Esophagus (tissue), 2 donors: ENCODE measurements around the gene PTH2. TPM values are rescaled to one million over a fixed set of nuclear protein-coding genes. Genes with fewer than 3 reads are reported as not detected.

Source experiments
- H3K27ac ChIP-seq, 2 donors: one replicate each; pipeline ENCODE4 v1.5.1; 2013; ENCODE audit warnings: low read depth in 2 of 2, mild to moderate bottlenecking in 2 of 2, inconsistent platforms in 1 of 2, low read length in 1 of 2, moderate library complexity in 1 of 2
- H3K27me3 ChIP-seq, 2 donors: one replicate each; pipeline ENCODE4 v1.6.1; 2013; ENCODE audit warnings: low read length in 2 of 2, control low read depth in 1 of 2, mild to moderate bottlenecking in 1 of 2; ENCODE audit not compliant: insufficient read depth in 2 of 2, control insufficient read depth in 1 of 2
- H3K36me3 ChIP-seq, 2 donors: one replicate each; pipeline ENCODE4 v1.6.1; 2013; ENCODE audit warnings: low read length in 1 of 2; ENCODE audit not compliant: control insufficient read depth in 2 of 2, insufficient read depth in 2 of 2
- H3K4me1 ChIP-seq, 2 donors: one replicate each; pipeline ENCODE4 v1.6.1; 2013; ENCODE audit warnings: low read length in 1 of 2; ENCODE audit not compliant: control insufficient read depth in 2 of 2, insufficient read depth in 2 of 2
- H3K4me3 ChIP-seq, 2 donors: one replicate each; pipeline ENCODE4 v1.5.1; 2013; ENCODE audit warnings: low read length in 2 of 2, mild to moderate bottlenecking in 2 of 2, low read depth in 1 of 2, moderate library complexity in 1 of 2
- H3K9me3 ChIP-seq, 2 donors: one replicate each; pipeline ENCODE4 v1.6.1; 2013; ENCODE audit warnings: mild to moderate bottlenecking in 2 of 2, low read depth in 1 of 2, low read length in 1 of 2, moderate library complexity in 1 of 2; ENCODE audit not compliant: control insufficient read depth in 2 of 2, insufficient read depth in 1 of 2
- WGBS, 2 donors: extraction: QIAGEN DNeasy Blood & Tissue Kit; methylation state at CpG; one replicate each; pipeline ENCODE4 v1.1.7; 2013; 5-methylcytosine and 5-hydroxymethylcytosine counted together
- polyA plus RNA-seq, 2 donors: library from polyadenylated mRNA; stranded (reverse); fragments of 200-250 nt; gene quantifications; one replicate each; pipeline ENCODE4 v1.2.3, GENCODE V29; 2013
- donor health status: healthy with polysubstance abuse.
- donor health status: Bipolar disorder and iron deficiency.

PTH2 gene
- polyA plus RNA-seq, 2 donors, result not detected

DNA sequence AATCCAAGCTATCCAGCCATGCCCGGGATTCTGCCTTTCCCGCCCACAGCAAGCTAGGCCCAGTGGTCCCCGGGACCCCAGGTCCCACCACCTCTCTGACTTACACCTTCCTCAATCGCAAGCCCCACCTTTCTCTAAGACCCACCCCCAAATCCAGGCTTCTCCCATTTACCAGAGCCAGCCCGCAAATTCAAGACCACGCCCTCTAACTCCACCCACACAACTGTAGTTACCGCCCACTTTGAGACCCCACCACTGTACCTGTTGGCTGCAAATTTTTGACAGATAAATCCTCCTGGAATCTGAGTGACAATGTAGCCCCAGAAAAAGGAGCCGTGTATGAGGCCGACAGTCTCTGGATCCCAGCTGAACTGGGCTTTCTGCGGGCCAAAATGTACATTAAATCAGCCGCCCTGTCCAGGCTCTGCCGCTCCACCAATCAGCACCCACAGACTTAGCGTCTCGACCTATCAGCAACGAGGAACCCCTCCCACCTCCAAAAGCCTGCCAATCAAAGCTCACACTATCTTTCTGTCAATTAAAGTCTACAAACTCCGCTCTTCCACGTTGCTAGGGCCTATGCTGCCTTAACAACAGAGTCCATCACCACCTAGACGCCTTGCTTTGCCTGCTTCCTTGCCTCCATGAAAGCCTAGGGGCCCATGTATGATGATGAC lies 11.8 kb upstream of the PTH2 start:
- WGBS, 2 donors, result 87 to 89% methylated on average over 18 of the region's 18 CpGs
- H3K4me1 ChIP-seq, result peaks cover 0 to 2% of the 10 kb centered on the region in 2 donors
- no peak overlapping the region for H3K4me3 ChIP-seq
- H3K27ac ChIP-seq, result no peak overlapping the region
- H3K27me3 ChIP-seq, result peaks cover 0 to 22% of the 10 kb centered on the region in 2 donors
- peaks cover 0 to 12% of the 10 kb centered on the region in 2 donors for H3K9me3 ChIP-seq
- no peaks in the 10 kb centered on the region for H3K36me3 ChIP-seq

DNA sequence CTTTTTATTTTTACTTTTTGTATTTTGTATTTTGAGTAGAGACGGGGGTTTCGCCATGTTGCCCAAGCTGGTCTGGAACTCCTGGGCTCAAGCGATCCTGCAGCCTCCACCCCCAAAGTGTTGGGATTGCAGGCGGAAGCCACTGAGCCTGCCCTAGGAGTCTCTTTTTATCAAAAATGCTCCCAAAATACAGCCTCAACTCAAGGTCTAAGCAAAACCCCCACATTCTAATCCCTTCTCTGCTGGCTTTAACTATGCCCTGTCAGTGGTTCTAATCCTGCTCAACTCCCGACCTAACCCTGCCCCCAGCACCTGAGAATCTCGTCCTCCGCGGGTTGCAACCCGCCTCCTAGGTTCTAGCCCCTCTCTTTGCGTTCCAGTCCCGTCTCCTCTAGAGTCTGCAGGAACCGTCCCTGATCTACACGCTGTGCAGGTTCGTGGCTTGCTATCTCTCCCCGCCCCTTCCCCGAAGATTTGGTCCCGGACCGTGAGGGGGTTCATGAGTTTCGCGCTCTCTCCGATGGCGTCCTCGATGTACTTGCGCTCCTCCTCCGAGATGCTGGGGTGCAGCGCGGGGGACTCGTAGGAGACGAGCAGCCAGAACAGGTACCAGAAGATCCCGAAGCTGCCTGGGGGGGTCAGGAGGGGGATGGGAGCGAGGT lies 10.1 kb upstream of the PTH2 start:
- no peaks in the 10 kb centered on the region for H3K36me3 ChIP-seq
- H3K27me3 ChIP-seq, result peaks cover 0 to 25% of the 10 kb centered on the region in 2 donors
- WGBS, 2 donors, result 21 to 29% methylated on average over 31 of the region's 31 CpGs
- no peak overlapping the region for H3K27ac ChIP-seq
- peaks cover 0 to 12% of the 10 kb centered on the region in 2 donors for H3K9me3 ChIP-seq
- H3K4me1 ChIP-seq, result peaks cover 0 to 2% of the 10 kb centered on the region in 2 donors
- no peak overlapping the region for H3K4me3 ChIP-seq

DNA sequence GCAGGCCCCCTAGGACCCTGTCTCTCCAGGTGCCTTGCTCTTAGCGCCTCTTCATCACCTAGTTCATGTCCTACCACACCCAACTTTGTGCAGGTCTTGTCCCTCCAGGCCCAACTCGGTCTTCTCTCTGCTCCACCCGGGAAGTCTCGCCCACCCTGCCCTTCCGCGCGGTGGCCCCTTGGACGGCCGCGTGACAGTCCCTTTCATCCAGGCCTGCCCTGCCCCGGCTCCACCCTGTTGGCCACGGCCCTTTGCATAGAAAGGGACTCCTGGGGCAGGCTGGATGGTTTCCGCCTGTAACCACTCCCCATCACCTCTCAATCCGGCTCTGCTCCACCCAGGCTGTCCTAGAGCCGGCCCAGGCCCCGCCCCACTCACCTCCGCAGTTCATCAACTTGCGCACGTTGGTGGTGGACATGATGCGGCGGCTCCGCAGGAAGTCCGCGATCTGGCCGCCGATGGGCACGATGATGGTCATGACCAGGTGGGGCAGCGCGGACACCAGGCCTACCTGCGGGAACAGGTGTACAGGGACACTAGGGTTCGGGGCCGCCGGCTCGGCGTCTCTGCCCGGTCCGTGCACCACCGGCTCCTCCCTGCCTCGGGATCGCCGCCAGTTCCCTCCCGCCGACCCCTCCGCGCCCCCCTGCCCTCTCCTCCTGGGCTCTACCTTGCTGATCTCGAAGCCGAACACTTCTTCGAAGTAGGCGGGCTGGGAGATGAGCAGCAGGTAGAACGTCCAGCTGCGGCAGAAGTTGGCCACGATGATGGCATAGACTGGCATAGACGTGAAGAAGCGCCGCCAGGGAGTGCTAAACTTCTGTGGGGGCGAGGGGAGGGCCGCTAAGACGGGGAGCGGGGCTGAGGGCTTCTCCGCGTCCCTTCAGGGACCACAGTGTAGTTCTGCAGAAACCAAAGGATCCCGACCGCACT lies 9.2 kb upstream of the PTH2 start:
- 15 to 18% methylated on average over 63 of the region's 63 CpGs for WGBS, 2 donors
- H3K27me3 ChIP-seq, result peaks cover 0 to 26% of the 10 kb centered on the region in 2 donors
- H3K4me3 ChIP-seq, result no peak overlapping the region
- peaks cover 0 to 12% of the 10 kb centered on the region in 2 donors for H3K9me3 ChIP-seq
- H3K36me3 ChIP-seq, result no peaks in the 10 kb centered on the region
- no peak overlapping the region for H3K27ac ChIP-seq
- peaks cover 2 to 4% of the 10 kb centered on the region in 2 donors for H3K4me1 ChIP-seq

DNA sequence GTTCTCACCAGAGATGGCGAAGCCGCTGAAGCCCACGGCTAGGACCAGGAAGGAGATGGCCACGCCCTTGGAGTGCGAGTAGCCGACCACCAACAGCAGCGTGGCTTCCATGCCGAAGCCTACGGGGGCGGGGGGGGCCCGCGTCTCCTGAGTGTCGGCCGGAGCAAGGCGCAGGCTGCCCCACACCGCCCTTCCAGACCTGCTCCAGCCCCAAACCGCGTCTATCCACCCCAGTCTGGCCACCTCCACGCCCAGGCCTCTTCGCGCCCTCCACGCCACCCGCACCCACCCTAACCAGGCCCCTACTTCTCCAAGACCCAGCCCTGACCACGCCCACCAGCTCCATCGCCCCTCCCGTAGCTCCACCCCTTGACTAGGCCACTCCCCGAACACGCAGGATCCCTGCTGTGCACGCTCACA lies 8.1 kb upstream of the PTH2 start:
- no peaks in the 10 kb centered on the region for H3K36me3 ChIP-seq
- H3K4me1 ChIP-seq, result peaks cover 2 to 4% of the 10 kb centered on the region in 2 donors
- H3K9me3 ChIP-seq, result peaks cover 0 to 9% of the 10 kb centered on the region in 2 donors
- H3K27me3 ChIP-seq, result peaks cover 0 to 21% of the 10 kb centered on the region in 2 donors
- no peak overlapping the region for H3K4me3 ChIP-seq
- no peak overlapping the region for H3K27ac ChIP-seq
- WGBS, 2 donors, result 48 to 60% methylated on average over 24 to 29 of the region's 29 CpGs

DNA sequence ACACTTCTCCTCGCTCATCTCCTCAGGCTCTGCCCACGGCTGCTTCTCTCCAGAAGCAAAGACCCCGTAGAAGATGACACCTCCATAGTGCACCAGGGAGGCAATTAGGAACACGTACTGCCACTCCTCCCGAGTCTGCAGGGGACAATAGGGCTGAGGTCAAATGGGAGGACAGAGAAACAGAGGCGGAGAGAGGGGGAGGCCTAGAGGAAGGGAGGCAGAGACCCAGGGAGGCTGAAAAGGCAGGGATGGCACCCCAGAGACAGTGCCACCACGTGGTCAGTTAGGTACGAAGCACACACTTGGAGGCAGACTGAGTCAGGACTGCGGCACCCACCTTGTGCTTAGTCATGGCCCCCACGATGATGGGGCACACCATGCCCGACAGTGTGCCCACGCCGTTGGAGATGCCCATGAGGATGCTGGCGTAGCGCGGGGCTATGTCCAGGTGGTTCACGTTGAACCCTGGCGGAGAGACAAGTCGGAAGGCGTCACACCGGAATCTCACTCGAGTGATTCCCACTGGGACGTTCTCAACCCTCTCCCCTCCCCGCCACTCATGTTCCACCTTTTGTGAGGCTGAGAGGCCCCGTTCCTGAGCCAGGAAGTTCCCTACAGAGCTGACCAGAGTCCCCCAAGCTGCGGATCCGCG lies 7.6 kb upstream of the PTH2 start:
- WGBS, 2 donors, result 68 to 72% methylated on average over 28 of the region's 28 CpGs
- Histone ChIP-seq H3K9me3 (peaks cover 0 to 7% of the 10 kb centered on the region in 2 donors), H3K4me3 (no peak overlapping the region), H3K27me3 (peaks cover 0 to 21% of the 10 kb centered on the region in 2 donors), H3K27ac (no peak overlapping the region), H3K4me1 (peaks cover 0 to 6% of the 10 kb centered on the region in 2 donors), H3K36me3 (no peaks in the 10 kb centered on the region)

DNA sequence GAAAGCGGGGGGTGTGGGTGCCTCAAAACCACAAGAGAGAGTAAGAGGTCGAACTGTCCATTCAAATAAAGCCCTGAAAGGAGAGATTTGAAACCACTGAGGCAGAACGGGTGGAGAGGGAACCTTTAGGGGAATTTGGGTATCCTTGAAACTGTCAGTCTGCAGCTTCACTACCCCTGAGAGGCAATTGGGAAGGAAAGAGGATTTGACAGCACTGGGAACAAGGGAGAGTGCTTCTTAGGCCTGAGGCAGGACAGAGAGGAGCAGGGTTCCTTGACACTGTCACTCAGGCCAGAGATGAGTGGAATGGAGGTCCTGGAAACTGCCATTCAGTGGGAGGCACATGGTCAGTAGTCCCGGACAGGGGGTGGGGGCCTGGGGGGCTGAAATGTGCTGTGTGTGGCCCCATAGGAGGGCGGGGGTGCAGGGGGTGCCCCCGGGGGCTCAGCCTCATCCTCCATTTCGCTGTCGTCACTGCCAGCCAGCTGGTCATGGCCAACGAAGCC lies 7.0 kb upstream of the PTH2 start:
- H3K9me3 ChIP-seq, result peaks cover 0 to 7% of the 10 kb centered on the region in 2 donors
- H3K4me3 ChIP-seq, result no peak overlapping the region
- peaks cover 0 to 24% of the 10 kb centered on the region in 2 donors for H3K27me3 ChIP-seq
- no peaks in the 10 kb centered on the region for H3K36me3 ChIP-seq
- no peak overlapping the region for H3K27ac ChIP-seq
- H3K4me1 ChIP-seq, result peaks cover 0 to 6% of the 10 kb centered on the region in 2 donors
- WGBS, 2 donors, result 76 to 79% methylated on average over 8 to 9 of the region's 9 CpGs

DNA sequence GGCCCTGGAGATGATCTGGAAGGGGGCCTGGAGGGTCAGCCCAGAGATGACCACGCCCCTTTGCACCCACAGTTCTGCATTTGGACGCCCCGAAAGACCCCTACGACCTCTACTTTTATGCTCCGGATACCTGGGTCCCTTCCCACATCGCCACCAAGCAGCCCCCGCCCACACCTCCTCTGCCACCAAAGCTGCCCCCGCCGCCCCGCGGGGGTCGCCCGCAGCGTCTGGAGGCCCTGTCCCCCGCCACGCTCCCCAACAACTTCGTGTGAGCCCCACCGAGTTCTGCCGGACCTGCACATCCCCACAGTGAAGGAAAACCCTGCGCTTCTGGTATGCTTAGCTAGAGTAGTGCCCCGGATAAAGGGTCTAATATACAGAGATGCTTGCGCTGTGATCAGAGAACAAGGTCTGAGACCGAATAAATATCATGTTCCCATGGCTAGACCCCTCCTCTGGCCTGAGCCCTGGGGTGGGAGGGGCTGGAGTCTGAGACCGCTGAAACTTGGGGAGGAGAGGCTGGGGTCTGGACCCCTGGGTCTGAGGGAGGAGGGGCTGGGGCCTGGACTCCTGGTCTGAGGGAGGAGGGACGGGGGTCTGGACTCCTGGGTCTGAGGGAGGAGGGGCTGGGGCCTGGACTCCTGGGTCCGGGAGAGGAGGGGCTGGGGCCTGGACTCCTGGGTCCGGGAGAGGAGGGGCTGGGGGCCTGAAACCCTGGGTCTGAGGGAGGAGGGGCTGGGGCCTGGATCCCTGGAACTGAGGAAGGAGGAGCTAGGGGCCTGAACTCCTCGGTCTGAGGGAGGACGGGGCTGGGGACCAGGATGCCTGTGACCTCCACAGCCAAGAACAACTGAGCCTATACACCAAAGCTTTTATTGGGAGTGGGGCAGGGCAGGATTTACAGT lies 5.6 kb upstream of the PTH2 start:
- H3K27ac ChIP-seq, result no peak overlapping the region
- H3K9me3 ChIP-seq, result peaks cover 0 to 7% of the 10 kb centered on the region in 2 donors
- no peak overlapping the region for H3K4me3 ChIP-seq
- no peaks in the 10 kb centered on the region for H3K36me3 ChIP-seq
- H3K4me1 ChIP-seq, result peaks cover 0 to 6% of the 10 kb centered on the region in 2 donors
- 18% methylated on average over 29 of the region's 29 CpGs for WGBS, 2 donors
- H3K27me3 ChIP-seq, result peaks cover 0 to 32% of the 10 kb centered on the region in 2 donors

DNA sequence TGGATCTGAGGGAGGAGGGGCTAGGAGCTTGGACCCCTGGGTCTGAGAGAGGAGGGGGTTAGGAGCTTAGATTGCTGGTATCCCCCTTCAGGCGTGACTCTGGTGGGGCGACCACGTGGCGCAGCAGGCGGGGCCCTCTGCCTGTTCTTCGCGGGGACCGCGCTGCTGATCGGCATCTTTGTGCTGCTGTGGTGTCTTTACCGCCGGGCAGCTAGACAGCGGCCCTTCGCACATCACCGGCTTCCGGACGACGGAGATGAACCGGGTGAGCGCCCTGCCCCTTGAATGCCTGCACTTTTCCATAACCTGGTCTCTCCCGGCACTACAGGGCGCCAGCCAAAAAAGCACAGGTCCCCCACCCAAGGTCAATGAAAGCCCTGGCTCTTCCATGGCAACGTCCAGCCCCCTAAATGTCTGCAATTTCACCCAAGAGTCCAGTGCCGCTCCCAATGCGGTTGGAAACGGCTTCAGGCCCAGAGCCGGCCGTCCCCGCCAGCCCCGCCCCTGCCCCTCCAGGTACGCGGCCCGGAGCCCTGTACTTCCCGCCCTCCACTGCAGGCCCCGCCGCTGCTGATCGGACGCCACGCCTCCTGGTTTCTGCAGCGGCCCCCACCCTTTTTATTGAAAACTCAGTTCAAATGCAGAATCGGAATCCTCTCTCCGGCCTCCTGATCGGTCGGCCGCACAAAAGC lies 4.8 kb upstream of the PTH2 start:
- no peak overlapping the region for H3K27ac ChIP-seq
- WGBS, 2 donors, result 2% methylated on average over 45 of the region's 45 CpGs
- H3K36me3 ChIP-seq, result no peaks in the 10 kb centered on the region
- peaks cover 0 to 30% of the 10 kb centered on the region in 2 donors for H3K27me3 ChIP-seq
- H3K4me3 ChIP-seq, result no peak overlapping the region
- peaks cover 0 to 7% of the 10 kb centered on the region in 2 donors for H3K9me3 ChIP-seq
- H3K4me1 ChIP-seq, result peaks cover 0 to 6% of the 10 kb centered on the region in 2 donors
